GOT3 (cell line): ENCODE data around the gene MRPL55.

Experiments used
- DNase-seq: peaks from one replicate; lab custom pipeline; 2025; ENCODE audit warnings: mixed read lengths; lab: John Stamatoyannopoulos, UW

Gene MRPL55

GRCh38 chr1:228109073-228109961 is at the start of gene MRPL55:
TSS of gene MRPL55 (minus strand) at chr1:228109299. CDS start at chr1:228108260, 1,039 bp downstream.
- peak; percentile 98 for DNase-seq

GRCh38 chr1:228158151-228159007 is 49.3 kb upstream of the MRPL55 start:
- DNase-seq: no peak

- no peak for DNase-seq
These were observed 48.6 kb upstream of the MRPL55 start for GRCh38 chr1:228157729-228158126.

GRCh38 chr1:228156941-228157728 is 48.0 kb upstream of the MRPL55 start:
- no peak for DNase-seq

GRCh38 chr1:228156515-228156881 is 47.4 kb upstream of the MRPL55 start:
- DNase-seq: no peak

- DNase-seq: no peak
These were observed 46.8 kb upstream of the MRPL55 start for GRCh38 chr1:228155596-228156514.

- no peak for DNase-seq
These were observed 45.8 kb upstream of the MRPL55 start for GRCh38 chr1:228154670-228155571.

- no peak for DNase-seq
These were observed 45.0 kb upstream of the MRPL55 start for GRCh38 chr1:228154021-228154669.

- no peak for DNase-seq
These were observed 43.8 kb upstream of the MRPL55 start for GRCh38 chr1:228152918-228153258.

GRCh38 chr1:228152097-228152917 is 43.2 kb upstream of the MRPL55 start:
- DNase-seq: no peak

- DNase-seq: no peak
These were observed 42.3 kb upstream of the MRPL55 start for GRCh38 chr1:228151180-228151925.

GRCh38 chr1:228150461-228151179 is 41.5 kb upstream of the MRPL55 start:
- DNase-seq: peak; percentile 60

GRCh38 chr1:228150120-228150460 is 41.0 kb upstream of the MRPL55 start:
- no peak for DNase-seq

GRCh38 chr1:228149406-228150119 is 40.5 kb upstream of the MRPL55 start, which contains the start of gene GJC2:
TSS of gene GJC2 (plus strand) at chr1:228149930. CDS start at chr1:228157759, 7,829 bp downstream.
- DNase-seq: no peak

GRCh38 chr1:228148935-228149405 is 39.9 kb upstream of the MRPL55 start:
- DNase-seq: no peak

- DNase-seq: no peak
These were observed 39.2 kb upstream of the MRPL55 start for GRCh38 chr1:228148196-228148861.
